CD14-positive monocyte (primary cell): ENCODE measurements around the gene TRA2A. TPM values are rescaled to one million over a fixed set of nuclear protein-coding genes. Genes with fewer than 3 reads are reported as not detected.

Experiments
- DNase-seq, 3 donors: peaks; one replicate each; pipeline ENCODE4 v3.0.0-alpha.2; 2011 to 2022
- H2AFZ ChIP-seq: 2 replicates; pipeline ENCODE4 v1.6.0; 2012; ENCODE audit warnings: mild to moderate bottlenecking, low read depth, low read length, inconsistent platforms; ENCODE audit not compliant: insufficient read depth, poor library complexity, severe bottlenecking
- H3K27ac ChIP-seq, 2 donors: 1 replicate in 1 of 2; 2 replicates in 1 of 2; pipeline ENCODE4 v1.5.1; 2012 to 2013; ENCODE audit warnings: low read length in 2 of 2, control low read depth in 1 of 2, inconsistent platforms in 1 of 2, low read depth in 1 of 2, mild to moderate bottlenecking in 1 of 2
- H3K27me3 ChIP-seq, 2 donors: one replicate each; pipeline versions ENCODE4 v1.6.0 to v1.6.1; 2011 to 2013; ENCODE audit warnings: low read length in 2 of 2; ENCODE audit not compliant: control insufficient read depth in 2 of 2, insufficient read depth in 2 of 2
- H3K36me3 ChIP-seq, 2 donors: replicated peaks in 1 of 2; 1 replicate in 1 of 2; 2 replicates in 1 of 2; pipeline versions ENCODE4 v1.5.1 to v1.6.1; 2012 to 2013; ENCODE audit warnings: low read length in 2 of 2, control low read depth in 1 of 2, inconsistent platforms in 1 of 2, mild to moderate bottlenecking in 1 of 2; ENCODE audit not compliant: insufficient read depth in 2 of 2, control insufficient read depth in 1 of 2
- H3K4me1 ChIP-seq, 2 donors: 1 replicate in 1 of 2; 2 replicates in 1 of 2; pipeline versions ENCODE4 v1.5.1 to v1.6.1; 2012 to 2013; ENCODE audit warnings: low read length in 2 of 2, control low read depth in 1 of 2, inconsistent platforms in 1 of 2, mild to moderate bottlenecking in 1 of 2, moderate library complexity in 1 of 2; ENCODE audit not compliant: insufficient read depth in 2 of 2, control insufficient read depth in 1 of 2
- H3K4me2 ChIP-seq: replicated peaks from 2 replicates; pipeline ENCODE3; 2012; ENCODE audit warnings: low read length, moderate library complexity, mild to moderate bottlenecking; ENCODE audit not compliant: poor library complexity, severe bottlenecking; ENCODE audit errors: extremely low read depth
- H3K4me3 ChIP-seq, 3 experiments: fragments of 200-600 bp in 1 of 3; sonication (generic) in 1 of 3; replicated peaks in 1 of 3; 1 replicate in 2 of 3; 2 replicates in 1 of 3; pipeline ENCODE4 v1.5.1; 2011 to 2013; ENCODE audit warnings: low read length in 3 of 3, mild to moderate bottlenecking in 3 of 3, control low read depth in 2 of 3, low read depth in 2 of 3, inconsistent platforms in 1 of 3, moderate library complexity in 1 of 3
- H3K79me2 ChIP-seq: 2 replicates; pipeline ENCODE4 v1.6.0; 2012; ENCODE audit warnings: mild to moderate bottlenecking, control low read depth, inconsistent platforms, low read length, moderate library complexity; ENCODE audit not compliant: insufficient read depth
- H3K9ac ChIP-seq: 2 replicates; pipeline ENCODE4 v1.6.0; 2017; ENCODE audit warnings: low read length, mild to moderate bottlenecking; ENCODE audit not compliant: insufficient read depth, poor library complexity, severe bottlenecking
- H3K9me3 ChIP-seq, 2 donors: replicated peaks in 1 of 2; 1 replicate in 1 of 2; 2 replicates in 1 of 2; pipeline versions ENCODE4 v1.5.1 to v1.6.1; 2012 to 2013; ENCODE audit warnings: low read length in 2 of 2, control low read depth in 1 of 2; ENCODE audit not compliant: control insufficient read depth in 1 of 2, insufficient read depth in 1 of 2
- H4K20me1 ChIP-seq: 2 replicates; pipeline ENCODE4 v1.6.0; 2012; ENCODE audit warnings: mild to moderate bottlenecking, low read length, control low read depth, moderate library complexity; ENCODE audit not compliant: insufficient read depth
- H3K27ac Mint-ChIP-seq, 7 donors: one replicate each; pipeline ENCODE4 v1.8.0; 2020; ENCODE audit warnings: mild to moderate bottlenecking in 7 of 7, mixed read lengths in 7 of 7, moderate library complexity in 6 of 7, inconsistent platforms in 2 of 7
- H3K27me3 Mint-ChIP-seq, 3 donors: one replicate each; pipeline ENCODE4 v1.8.0; 2021 to 2022; ENCODE audit warnings: low read depth in 3 of 3, mild to moderate bottlenecking in 3 of 3, mixed read lengths in 3 of 3, moderate library complexity in 3 of 3, inconsistent platforms in 1 of 3
- H3K36me3 Mint-ChIP-seq, 2 donors: one replicate each; pipeline ENCODE4 v1.8.0; 2020; ENCODE audit warnings: mixed read lengths in 2 of 2, inconsistent platforms in 1 of 2, mild to moderate bottlenecking in 1 of 2
- H3K4me1 Mint-ChIP-seq: one replicate; pipeline ENCODE4 v1.8.0; 2020; ENCODE audit warnings: mild to moderate bottlenecking, mixed read lengths
- H3K4me3 Mint-ChIP-seq, 2 donors: one replicate each; pipeline ENCODE4 v1.8.0; 2020; ENCODE audit warnings: mild to moderate bottlenecking in 2 of 2, mixed read lengths in 2 of 2, moderate library complexity in 1 of 2
- H3K9me3 Mint-ChIP-seq, 7 donors: one replicate each; pipeline ENCODE4 v1.8.0; 2020 to 2022; ENCODE audit warnings: mixed read lengths in 7 of 7, mild to moderate bottlenecking in 6 of 7, moderate library complexity in 6 of 7, inconsistent platforms in 2 of 7
- CTCF ChIP-seq: fragments of 200-600 bp; IDR thresholded peaks from one replicate; pipeline ENCODE4 v1.8.0; 2022; ENCODE audit warnings: antibody characterized with exemption, mild to moderate bottlenecking
- WGBS: methylation state at CpG from one replicate; pipeline ENCODE4 v1.1.5; 2013; ENCODE audit warnings: missing lambda C conversion rate; ENCODE audit not compliant: insufficient coverage; 5-methylcytosine and 5-hydroxymethylcytosine counted together
- intact Hi-C, 2 donors: fragments of 100-400 bp; cut with micrococcal nuclease; formaldehyde crosslinking; loops; one replicate each; pipeline versions ENCODE4 v1.15.0 to v1.15.1; 2023
- polyA plus RNA-seq, 3 donors: library from polyadenylated mRNA; depleted of rRNA in 1 of 3; unstranded in 2 of 3; stranded (reverse) in 1 of 3; fragments of 300-500 nt in 2 of 3; fragments of >200 nt in 1 of 3; fragmentation: Illumina TruSeq in 2 of 3; gene quantifications; 1 replicate in 2 of 3; 2 replicates in 1 of 3; pipeline ENCODE4 v1.2.3, GENCODE V29; 2012 to 2021

The TRA2A gene
- polyA plus RNA-seq, 3 donors, result 31.2 to 92.8 (median 46.6) TPM

- H3K9ac ChIP-seq, result no peak within 1 kb of the TSS
- H2AFZ ChIP-seq, result peak within 1 kb of the TSS; percentile 66
- H3K9me3 ChIP-seq, result peaks cover 0 to 20% of the 10 kb centered on the region in 2 donors
- peaks cover 83 to 93% of the 10 kb centered on the region in 2 donors for H3K27me3 ChIP-seq
- H3K4me1 Mint-ChIP-seq, result peaks cover 52% of the 10 kb centered on the region
- H3K4me2 ChIP-seq, result peak within 1 kb of the TSS; percentile 76
- DNase-seq, result peak in 1 of 3 donors; percentile 39
- H3K27ac ChIP-seq, result no peak within 1 kb of the TSS
- no peaks in the 10 kb centered on the region for H3K79me2 ChIP-seq
- peaks cover 75 to 95% (median 89%) of the 10 kb centered on the region in 3 donors for H3K27me3 Mint-ChIP-seq
- no peaks in the 10 kb centered on the region for H3K36me3 ChIP-seq
- no peak for TF ChIP-seq CTCF
- peaks cover 4 to 25% of the 10 kb centered on the region in 2 donors for H3K36me3 Mint-ChIP-seq
- intact Hi-C loops, result loop anchor here in 1 of 2 donors (5.0 to 10.0 kb wide), 2 partner anchors 64 to 288 kb away; partner anchors contain the start of genes NUP42 and TRA2A
- peak within 1 kb of the TSS; percentile 0 to 74 (median 10) for H3K4me3 ChIP-seq
- peak within 1 kb of the TSS in 1 of 7 donors; percentile 57 for H3K27ac Mint-ChIP-seq
- H4K20me1 ChIP-seq, result no peaks in the 10 kb centered on the region
- H3K4me1 ChIP-seq, result peaks cover 53 to 65% of the 10 kb centered on the region in 2 donors
- H3K4me3 Mint-ChIP-seq, result peak within 1 kb of the TSS; percentile 77 to 95
- peaks cover 0 to 40% (median 31%) of the 10 kb centered on the region in 7 donors for H3K9me3 Mint-ChIP-seq
- 1% methylated on average over 16 of the region's 34 CpGs for whole genome bisulfite sequencing
Observed at GRCh38 chr7:23470330-23471105, 61.3 kb downstream of the TRA2A start, which contains the start of gene IGF2BP3. Gene IGF2BP3 (minus strand): TSS chr7:23470491. CDS start chr7:23470110, 381 bp downstream.

GRCh38 chr7:23469961-23470250 is 61.9 kb downstream of the TRA2A start:
- peak overlapping the region; percentile 77 to 95 for H3K4me3 Mint-ChIP-seq
- no peak for TF ChIP-seq CTCF
- H3K36me3 Mint-ChIP-seq, result peaks cover 4 to 25% of the 10 kb centered on the region in 2 donors
- peaks cover 48% of the 10 kb centered on the region for H3K4me1 Mint-ChIP-seq
- Histone ChIP-seq H3K79me2 (no peaks in the 10 kb centered on the region), H3K9ac (no peak overlapping the region), H3K4me1 (peaks cover 52 to 60% of the 10 kb centered on the region in 2 donors), H3K4me3 (peak overlapping the region in 1 of 3 experiments; percentile 74), H3K9me3 (peaks cover 0 to 15% of the 10 kb centered on the region in 2 donors), H3K27me3 (peaks cover 83 to 93% of the 10 kb centered on the region in 2 donors), H3K4me2 (peak overlapping the region; percentile 76), H4K20me1 (no peaks in the 10 kb centered on the region), H3K27ac (no peak overlapping the region), H3K36me3 (no peaks in the 10 kb centered on the region), H2AFZ (peak overlapping the region; percentile 66)
- DNase-seq, result no peak
- peaks cover 75 to 95% (median 87%) of the 10 kb centered on the region in 3 donors for H3K27me3 Mint-ChIP-seq
- 3% methylated on average over 5 of the region's 18 CpGs for WGBS
- intact Hi-C loops, result loop anchor here in 1 of 2 donors (5.0 to 10.0 kb wide), 2 partner anchors 65 to 288 kb away; partner anchors contain the start of genes NUP42 and TRA2A
- peak overlapping the region in 1 of 7 donors; percentile 57 for H3K27ac Mint-ChIP-seq
- peaks cover 0 to 37% (median 28%) of the 10 kb centered on the region in 7 donors for H3K9me3 Mint-ChIP-seq
